GM19397 (cell line): Measurements from ENCODE around the gene HPSE2.

Experiments used
- ATAC-seq: cut with Tn5 transposase; IDR thresholded peaks from one replicate; pipeline ENCODE4 v1.9.1; 2021; ENCODE audit warnings: mild to moderate bottlenecking, moderate library complexity; ENCODE audit not compliant: unreplicated experiment

Gene HPSE2

DNA sequence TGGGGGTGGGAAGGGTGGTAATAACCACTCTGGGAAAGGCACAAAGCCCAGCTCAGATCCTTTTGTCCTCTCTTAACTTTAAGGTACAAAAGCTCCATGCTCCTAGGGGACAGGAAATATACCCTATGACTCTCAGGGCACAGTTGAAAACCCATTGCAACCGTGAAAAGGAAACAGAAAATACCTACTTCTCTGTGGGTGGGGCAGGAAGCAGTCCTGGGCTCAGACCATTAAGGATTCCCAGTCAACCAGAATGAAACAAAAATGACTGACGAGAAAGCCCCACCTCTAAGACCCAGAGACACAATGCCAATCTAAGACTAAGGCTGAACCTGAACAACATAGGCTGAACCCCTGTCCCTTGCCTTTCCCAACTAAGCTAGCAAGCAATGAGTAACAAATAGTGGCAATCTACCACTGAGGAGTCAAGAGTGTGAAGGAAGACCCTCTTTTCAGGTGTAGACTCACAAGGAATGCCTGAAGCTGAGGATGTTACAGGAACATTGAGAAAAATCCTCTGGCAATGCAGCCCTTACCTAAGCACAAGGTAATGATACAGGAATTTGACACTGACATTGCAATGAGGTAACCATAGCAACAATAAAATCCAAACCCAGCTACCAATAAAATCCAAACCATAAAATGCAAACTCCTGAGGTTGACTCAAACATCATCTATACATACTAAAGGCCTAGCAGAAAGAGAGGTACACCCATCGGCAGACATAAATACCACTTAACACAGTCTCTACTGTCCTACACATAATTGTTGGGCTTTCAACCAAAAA lies 380.1 kb downstream of the HPSE2 start:
- no peak for ATAC-seq

- no peak for ATAC-seq
Measured at GRCh38 chr10:98852686-98853085, 383.0 kb downstream of the HPSE2 start.

- no peak for ATAC-seq
Measured at GRCh38 chr10:98848361-98848760, 387.3 kb downstream of the HPSE2 start.

- ATAC-seq, result no peak
Measured at GRCh38 chr10:98846787-98847186, 388.9 kb downstream of the HPSE2 start.

DNA sequence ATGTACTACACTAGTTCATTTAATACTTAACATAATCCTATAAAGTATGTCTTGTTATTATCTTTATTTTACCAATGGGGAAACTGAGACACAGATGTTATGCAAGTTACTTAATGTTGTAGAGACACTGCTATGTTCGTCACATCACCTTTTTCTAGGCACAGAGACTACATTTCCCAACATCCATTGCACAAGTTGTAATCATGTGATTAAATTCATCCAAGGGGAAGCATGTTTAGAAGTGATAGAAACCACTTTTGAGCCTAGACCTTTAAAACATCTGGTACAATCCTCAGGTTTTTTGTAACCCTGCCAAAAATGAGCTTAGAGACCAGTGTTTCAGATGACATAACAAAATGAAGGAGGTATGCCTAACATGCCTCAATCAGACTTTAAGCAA lies 402.1 kb downstream of the HPSE2 start:
- ATAC-seq, result no peak

GRCh38 chr10:98832738-98833137 lies 402.9 kb downstream of the HPSE2 start:
- no peak for ATAC-seq

DNA sequence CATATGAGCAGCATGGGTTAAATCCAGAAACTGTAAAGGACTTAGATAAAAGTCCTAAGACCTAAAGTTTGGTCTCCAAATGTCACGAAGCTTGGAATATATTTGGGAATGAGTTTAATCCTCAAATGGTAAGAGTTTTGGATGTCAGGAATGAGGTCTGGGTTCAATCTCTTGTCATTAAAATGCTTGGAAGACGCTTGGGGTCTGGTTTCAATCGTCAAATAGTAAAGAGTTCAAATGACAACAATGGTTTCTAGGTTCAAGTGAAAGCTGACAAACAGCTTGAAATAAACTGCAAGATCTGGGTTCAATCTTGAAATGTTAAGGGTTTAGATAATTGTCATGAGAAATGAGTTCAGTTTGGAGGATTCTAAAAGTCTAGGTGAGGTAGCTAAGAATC lies 403.5 kb downstream of the HPSE2 start:
- no peak for ATAC-seq

DNA sequence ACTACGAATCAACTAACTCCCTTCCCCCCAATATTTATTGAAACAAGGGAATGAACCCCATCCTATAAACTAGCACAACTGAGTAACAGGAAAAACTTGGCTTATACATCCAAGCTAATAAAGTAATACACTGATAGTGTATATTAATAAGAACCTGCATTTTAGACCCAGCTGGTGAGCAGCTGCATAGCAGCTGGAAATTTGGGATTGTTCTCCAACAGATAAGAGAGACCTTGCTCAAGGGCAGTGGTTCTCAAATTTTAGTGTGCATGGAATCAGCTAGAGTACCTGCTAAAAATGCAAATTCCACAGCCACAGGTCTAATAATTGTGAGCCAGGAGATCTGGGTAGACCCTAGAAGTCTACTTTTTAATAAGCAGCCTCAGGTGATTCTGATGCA lies 404.3 kb downstream of the HPSE2 start:
- ATAC-seq, result no peak

- no peak for ATAC-seq
Measured at GRCh38 chr10:98825741-98826140, 409.9 kb downstream of the HPSE2 start.

DNA sequence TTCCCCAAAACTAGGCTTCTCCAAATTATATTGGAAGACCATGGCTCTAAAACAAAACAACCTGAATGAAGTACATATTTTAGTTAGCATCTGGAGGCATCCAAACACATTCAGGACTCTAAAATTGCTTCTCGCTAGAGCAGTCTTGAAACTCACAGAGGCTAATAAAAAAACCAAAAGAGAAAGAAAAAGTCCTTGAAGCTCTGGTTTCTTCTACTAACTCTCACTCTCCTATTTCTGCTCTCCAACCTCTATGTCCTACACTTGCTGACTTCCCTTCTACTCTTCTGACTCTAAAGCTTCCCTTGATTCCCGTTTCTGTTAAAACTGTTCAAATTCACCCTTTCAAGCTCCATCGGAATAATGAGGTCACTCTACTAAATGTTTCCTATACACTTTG lies 418.3 kb downstream of the HPSE2 start:
- no peak for ATAC-seq

DNA sequence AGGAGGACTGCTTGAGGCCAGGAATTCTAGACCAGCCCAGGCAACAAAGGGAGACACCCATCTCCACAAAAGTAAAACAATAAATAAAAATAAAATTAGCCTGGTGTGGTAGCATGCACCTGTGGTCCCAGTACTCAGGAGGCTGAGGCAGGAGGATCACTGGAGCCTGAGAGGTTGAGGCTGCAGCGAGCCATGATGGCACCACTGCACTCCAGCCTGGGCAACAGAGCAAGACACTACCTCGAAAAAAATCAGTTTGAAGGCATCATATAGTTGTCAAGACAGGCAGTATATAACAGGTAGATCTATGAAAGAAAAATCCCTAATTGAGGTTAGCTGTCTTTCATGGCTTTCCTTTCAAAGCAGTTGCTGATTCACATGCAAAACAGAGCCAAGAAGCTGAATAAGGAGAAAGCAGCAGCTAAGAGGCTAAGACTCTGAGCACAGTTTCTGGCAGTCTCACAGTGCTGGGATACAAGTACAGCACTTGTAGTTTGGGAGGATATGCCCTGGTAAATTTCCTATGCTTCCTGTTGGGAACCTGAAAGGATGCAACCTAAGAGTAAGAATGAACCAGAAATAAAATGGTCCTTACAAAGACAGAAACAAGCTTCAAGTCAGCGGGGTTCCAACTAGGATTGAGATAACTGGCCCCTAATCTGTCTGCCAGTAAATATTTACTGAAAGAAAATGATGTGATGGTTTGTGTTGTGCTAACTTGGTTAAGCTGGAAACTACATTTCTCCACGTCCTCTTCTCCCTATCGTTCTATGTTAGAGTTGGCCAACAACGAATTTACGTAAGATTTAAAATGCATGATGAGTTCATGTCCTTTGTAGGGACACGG lies 420.4 kb downstream of the HPSE2 start:
- no peak for ATAC-seq

DNA sequence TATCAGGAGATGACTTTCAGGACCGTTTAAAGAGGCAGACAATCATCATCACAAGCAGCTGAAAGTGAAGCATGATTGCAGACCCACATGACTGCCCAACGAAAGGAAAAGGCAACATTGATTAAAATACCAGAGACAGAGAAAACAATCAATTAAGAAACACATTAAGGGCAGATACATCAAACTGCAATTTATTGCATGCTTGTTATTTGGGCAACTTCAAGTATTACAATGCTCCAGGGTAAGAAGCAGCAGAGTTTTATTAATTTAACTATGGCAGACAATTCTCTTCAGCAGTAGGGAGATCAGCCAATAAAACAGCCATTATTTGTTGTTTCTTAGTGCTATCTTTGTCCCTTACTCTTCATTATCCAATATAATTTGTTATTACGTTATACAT lies 421.2 kb downstream of the HPSE2 start:
- ATAC-seq, result no peak

DNA sequence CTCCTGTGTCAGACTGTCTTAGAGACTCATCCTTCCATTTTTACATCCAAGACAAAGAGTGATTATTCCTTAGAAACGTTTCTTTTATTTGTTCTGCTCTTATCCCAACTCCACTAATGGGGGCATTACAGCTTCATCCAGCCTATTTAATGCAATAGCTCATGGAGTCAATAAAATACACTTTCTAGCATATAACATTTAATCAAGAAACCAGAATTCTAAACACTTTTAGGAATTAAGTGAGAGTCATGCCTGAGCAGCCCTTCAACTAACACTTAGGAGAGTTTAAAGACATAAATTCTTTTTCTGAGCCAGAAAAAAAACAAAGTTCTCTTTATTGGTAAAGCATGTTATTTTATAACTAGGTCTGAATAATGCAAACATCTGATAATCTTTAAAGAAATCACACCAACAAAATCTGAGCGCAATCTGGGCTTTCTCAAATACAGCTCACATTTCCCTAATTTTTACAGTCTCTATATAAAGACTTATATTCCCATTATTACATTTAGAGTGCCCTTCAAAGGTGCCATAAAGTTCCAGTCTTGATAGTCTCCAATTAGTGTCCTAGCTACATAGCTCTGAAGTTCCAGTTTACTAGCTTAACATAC lies 427.3 kb downstream of the HPSE2 start:
- ATAC-seq, result no peak

DNA sequence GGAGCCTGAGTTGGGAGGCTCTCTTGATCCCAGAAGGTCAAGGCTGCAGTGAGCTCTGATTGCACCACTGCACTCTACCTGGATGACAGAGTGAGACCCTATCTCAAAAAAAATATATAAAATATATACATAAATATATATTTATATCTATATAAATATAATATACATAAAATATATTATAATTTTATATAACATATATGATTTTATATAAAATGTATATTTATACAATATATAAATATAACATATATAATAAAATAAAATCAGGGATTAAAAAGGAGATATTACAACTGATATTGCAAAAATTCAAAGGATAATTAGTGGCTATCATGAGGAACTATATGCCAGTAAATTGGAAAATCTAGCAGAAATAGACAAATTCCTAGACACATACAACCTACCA lies 435.4 kb downstream of the HPSE2 start:
- ATAC-seq, result no peak

DNA sequence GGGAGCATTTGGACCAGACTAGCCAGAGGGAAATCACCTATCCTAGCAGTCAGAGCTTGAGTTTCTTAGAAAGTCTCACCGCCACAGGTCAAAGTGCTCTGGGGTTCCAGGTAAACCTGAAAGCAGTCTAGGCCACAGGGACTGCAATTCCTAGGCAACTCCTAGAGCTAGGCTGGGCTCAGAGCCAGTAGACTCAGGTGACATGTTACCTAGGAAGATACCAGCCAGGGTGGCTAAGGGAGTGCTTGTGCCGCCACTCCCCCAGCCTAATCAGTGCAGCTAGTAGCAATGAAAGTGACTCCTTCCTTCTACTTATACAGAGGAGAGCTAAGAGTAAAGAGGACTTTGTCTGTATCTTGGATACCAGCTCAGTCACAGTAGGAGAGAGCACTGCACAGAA lies 440.2 kb downstream of the HPSE2 start:
- ATAC-seq, result no peak

DNA sequence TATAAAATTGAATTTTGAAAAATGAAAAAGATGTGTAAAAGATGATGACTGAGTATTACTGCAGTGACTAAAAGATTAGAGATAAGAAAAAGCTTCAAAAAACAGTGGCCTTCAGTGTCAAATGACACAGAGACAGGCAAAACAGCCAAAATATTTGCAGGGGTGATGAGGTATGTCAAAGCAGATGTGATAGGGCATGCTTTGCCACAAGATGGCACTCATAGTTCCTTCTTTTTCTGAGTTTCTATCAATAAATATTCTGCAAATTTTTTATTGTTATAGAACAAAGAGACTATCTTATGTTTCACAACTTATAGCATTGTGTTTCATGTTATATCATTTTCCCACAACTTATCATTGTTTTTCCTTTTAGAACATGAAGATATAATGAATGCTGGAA lies 444.8 kb downstream of the HPSE2 start:
- ATAC-seq, result no peak

DNA sequence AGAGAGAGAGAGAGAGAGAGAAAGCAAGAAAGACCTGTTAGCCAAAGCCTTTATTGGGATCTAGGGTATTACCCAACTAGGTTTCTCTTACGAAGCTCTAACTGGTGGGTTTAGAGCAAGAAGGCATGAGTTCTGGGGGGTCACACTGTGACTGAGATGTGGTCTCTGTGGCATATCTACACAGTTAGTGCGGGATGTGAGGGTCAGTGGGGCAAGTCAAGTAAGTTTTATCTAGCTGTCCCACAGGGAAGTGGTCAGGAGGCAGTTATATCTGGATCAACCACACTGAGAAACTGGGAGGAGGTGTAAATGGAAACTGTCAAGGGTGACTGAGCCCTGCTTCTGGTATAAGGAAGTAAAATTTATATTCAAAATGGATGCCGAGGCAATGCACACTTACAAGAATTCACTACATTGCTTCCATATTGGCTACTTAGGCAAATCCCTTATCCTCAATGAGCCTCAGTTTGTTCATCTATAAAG lies 457.3 kb downstream of the HPSE2 start:
- no peak for ATAC-seq

DNA sequence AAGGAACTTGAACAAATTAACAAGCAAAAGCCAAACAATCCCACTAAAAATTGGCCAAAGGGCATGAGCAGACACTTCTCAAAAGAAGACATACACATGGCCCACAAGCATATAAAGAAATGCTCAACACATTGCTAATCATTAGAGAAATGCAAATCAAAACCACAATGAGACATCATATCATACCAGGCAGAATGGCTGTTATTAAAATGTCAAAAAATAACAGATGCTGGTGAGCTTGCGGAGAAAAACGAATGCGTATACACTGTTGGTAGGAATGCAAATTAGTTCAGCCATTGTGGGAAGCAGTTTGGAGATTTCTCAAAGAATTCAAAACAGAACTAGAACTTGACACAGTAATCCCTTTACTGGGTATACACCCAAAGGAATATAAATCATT lies 477.2 kb downstream of the HPSE2 start:
- no peak for ATAC-seq

DNA sequence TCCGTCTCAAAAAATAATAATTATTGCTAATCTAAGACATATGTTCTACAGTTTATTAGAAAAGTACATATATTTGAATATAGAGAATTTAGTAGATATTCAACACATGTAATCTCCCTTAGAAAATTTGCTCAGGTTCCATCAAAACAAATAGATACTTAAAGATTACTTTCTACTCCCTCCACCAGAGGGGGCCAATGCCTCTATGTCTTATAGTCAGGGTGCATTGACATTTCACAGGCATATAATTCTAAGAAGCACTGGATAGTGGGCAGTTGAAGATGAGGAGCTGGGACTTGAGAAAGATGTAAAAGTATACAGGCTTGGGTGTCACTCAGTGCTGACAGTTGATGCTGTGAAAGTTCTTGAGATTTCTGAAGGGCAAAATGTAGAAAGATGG lies 487.4 kb downstream of the HPSE2 start:
- no peak for ATAC-seq

DNA sequence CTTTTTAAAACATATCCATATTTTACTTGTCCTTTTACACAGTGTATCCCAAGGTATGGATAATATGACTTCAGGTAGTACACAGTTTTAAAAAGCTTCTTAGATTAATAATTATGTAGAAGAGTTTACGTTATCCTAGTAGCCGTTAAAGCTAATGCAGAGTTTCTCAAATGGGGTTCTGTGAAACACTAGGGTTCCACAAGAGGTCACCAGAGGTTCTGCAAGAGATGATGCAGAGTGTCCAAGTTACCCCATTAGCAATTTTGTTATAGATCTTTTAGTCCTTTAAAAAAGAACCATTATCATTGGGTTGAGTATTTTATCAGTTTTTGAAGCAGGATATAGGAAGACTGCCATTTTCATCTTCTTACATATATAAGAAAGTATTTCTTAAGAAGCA lies 490.0 kb downstream of the HPSE2 start:
- ATAC-seq, result no peak

- ATAC-seq, result no peak
Measured at GRCh38 chr10:98720551-98720950, 515.1 kb downstream of the HPSE2 start.

- no peak for ATAC-seq
Measured at GRCh38 chr10:98713586-98713985, 522.1 kb downstream of the HPSE2 start.
